Endometrial microvascular endothelial cells (primary cell): ENCODE results near the gene RAD51B. TPM values are rescaled to one million over a fixed set of nuclear protein-coding genes. Genes with fewer than 3 reads are reported as not detected.

Experiments
- in situ Hi-C: cut with HindIII; loops from 2 replicates; pipeline ENCODE4 v1.10.0; 2017; ENCODE audit warnings: low sequenced_read_pairs, low pct_unique_long_range_greater_than_20kb; ENCODE audit errors: inconsistent ontology term
- total RNA-seq: library from RNA; depleted of rRNA; stranded (reverse); fragments of >200 nt; gene quantifications from one replicate; pipeline ENCODE4 v1.2.3, GENCODE V29; 2015; ENCODE audit errors: inconsistent ontology term

RAD51B gene
- total RNA-seq, 1 donor from 2014 or later, result 16.4 TPM

GRCh38 chr14:68510201-68511128 lies 690.9 kb downstream of the RAD51B start:
- in situ Hi-C loops, result no loop called here

- in situ Hi-C loops, result no loop called here
Observed at GRCh38 chr14:68511129-68512047, 691.8 kb downstream of the RAD51B start.

- in situ Hi-C loops, result no loop called here
Observed at GRCh38 chr14:68512088-68512487, 692.5 kb downstream of the RAD51B start.

GRCh38 chr14:68513137-68513536 lies 693.6 kb downstream of the RAD51B start:
- in situ Hi-C loops, result no loop called here

- in situ Hi-C loops, result no loop called here
Observed at GRCh38 chr14:68513838-68514607, 694.4 kb downstream of the RAD51B start.

- in situ Hi-C loops, result no loop called here
Observed at GRCh38 chr14:68514608-68515194, 695.1 kb downstream of the RAD51B start.

- in situ Hi-C loops, result no loop called here
Observed at GRCh38 chr14:68516342-68516741, 696.8 kb downstream of the RAD51B start.

- in situ Hi-C loops, result no loop called here
Observed at GRCh38 chr14:68518166-68518565, 698.6 kb downstream of the RAD51B start.

GRCh38 chr14:68518761-68519670 lies 699.4 kb downstream of the RAD51B start:
- in situ Hi-C loops, result no loop called here

- in situ Hi-C loops, result no loop called here
Observed at GRCh38 chr14:68519671-68520187, 700.1 kb downstream of the RAD51B start.

GRCh38 chr14:68520637-68521556 lies 701.3 kb downstream of the RAD51B start:
- in situ Hi-C loops, result no loop called here

GRCh38 chr14:68521557-68521901 lies 702.0 kb downstream of the RAD51B start:
- in situ Hi-C loops, result no loop called here

- in situ Hi-C loops, result no loop called here
Observed at GRCh38 chr14:68521961-68522509, 702.5 kb downstream of the RAD51B start.

- in situ Hi-C loops, result no loop called here
Observed at GRCh38 chr14:68522510-68523325, 703.1 kb downstream of the RAD51B start.

- in situ Hi-C loops, result no loop called here
Observed at GRCh38 chr14:68523326-68523610, 703.7 kb downstream of the RAD51B start.
